T-helper 2 cell treated with Interferon-gamma antibody and Interleukin-4, amounts not matched to agents 5 μg/mL and 100 μg/mL, for 36 hours (primary cell): ENCODE results near the gene USP6NL.

Source experiments
- DNase-seq: peaks from one replicate; pipeline ENCODE4 v3.0.0; 2021; ENCODE audit warnings: low spot score
- H3K27ac Mint-ChIP-seq: one replicate; pipeline ENCODE4 v1.8.0; 2021; ENCODE audit warnings: mild to moderate bottlenecking, mixed read lengths
- H3K27me3 Mint-ChIP-seq: one replicate; pipeline ENCODE4 v1.8.0; 2021; ENCODE audit warnings: low read depth, mixed read lengths
- H3K36me3 Mint-ChIP-seq: one replicate; pipeline ENCODE4 v1.8.0; 2021; ENCODE audit warnings: low read depth, mixed read lengths
- H3K4me1 Mint-ChIP-seq: one replicate; pipeline ENCODE4 v1.8.0; 2021; ENCODE audit warnings: low read depth, mixed read lengths
- H3K4me3 Mint-ChIP-seq: one replicate; pipeline ENCODE4 v1.8.0; 2022; ENCODE audit warnings: mild to moderate bottlenecking, moderate library complexity, mixed read lengths
- H3K9me3 Mint-ChIP-seq: one replicate; pipeline ENCODE4 v1.8.0; 2021; ENCODE audit warnings: mixed read lengths

The USP6NL gene

GRCh38 chr10:11593612-11594011 is 17.8 kb downstream of the USP6NL start:
- Mint-ChIP-seq H3K4me1 (no peaks in the 10 kb centered on the region), H3K27me3 (peaks cover 18% of the 10 kb centered on the region), H3K27ac (no peak overlapping the region), H3K9me3 (no peaks in the 10 kb centered on the region), H3K36me3 (no peaks in the 10 kb centered on the region), H3K4me3 (no peak overlapping the region)
- no peak for DNase-seq

GRCh38 chr10:11589738-11590137 is 21.7 kb downstream of the USP6NL start:
- Mint-ChIP-seq H3K4me3 (no peak overlapping the region), H3K27me3 (peaks cover 12% of the 10 kb centered on the region), H3K27ac (no peak overlapping the region), H3K4me1 (no peaks in the 10 kb centered on the region), H3K9me3 (peaks cover 5% of the 10 kb centered on the region), H3K36me3 (no peaks in the 10 kb centered on the region)
- no peak for DNase-seq

GRCh38 chr10:11588873-11589574 is 22.4 kb downstream of the USP6NL start:
- Mint-ChIP-seq H3K36me3 (no peaks in the 10 kb centered on the region), H3K9me3 (peaks cover 5% of the 10 kb centered on the region), H3K27me3 (peaks cover 10% of the 10 kb centered on the region), H3K4me3 (no peak overlapping the region), H3K27ac (no peak overlapping the region), H3K4me1 (no peaks in the 10 kb centered on the region)
- no peak for DNase-seq

- no peaks in the 10 kb centered on the region for H3K4me1 Mint-ChIP-seq
- no peak overlapping the region for H3K27ac Mint-ChIP-seq
- peaks cover 6% of the 10 kb centered on the region for H3K27me3 Mint-ChIP-seq
- no peak for DNase-seq
- no peak overlapping the region for H3K4me3 Mint-ChIP-seq
- no peaks in the 10 kb centered on the region for H3K36me3 Mint-ChIP-seq
- peaks cover 5% of the 10 kb centered on the region for H3K9me3 Mint-ChIP-seq
Observed at GRCh38 chr10:11587722-11588259, 23.7 kb downstream of the USP6NL start.

- Mint-ChIP-seq H3K4me3 (no peak overlapping the region), H3K9me3 (peaks cover 5% of the 10 kb centered on the region), H3K4me1 (no peaks in the 10 kb centered on the region), H3K27ac (no peak overlapping the region), H3K36me3 (no peaks in the 10 kb centered on the region), H3K27me3 (peaks cover 5% of the 10 kb centered on the region)
- DNase-seq = no peak
Observed at GRCh38 chr10:11586170-11586569, 25.3 kb downstream of the USP6NL start.

- Mint-ChIP-seq H3K27me3 (peaks cover 3% of the 10 kb centered on the region), H3K4me3 (no peak overlapping the region), H3K27ac (no peak overlapping the region), H3K4me1 (no peaks in the 10 kb centered on the region), H3K36me3 (no peaks in the 10 kb centered on the region), H3K9me3 (peaks cover 5% of the 10 kb centered on the region)
- DNase-seq = no peak
Observed at GRCh38 chr10:11581213-11581612, 30.2 kb downstream of the USP6NL start.

- Mint-ChIP-seq H3K27me3 (peaks cover 11% of the 10 kb centered on the region), H3K27ac (no peak overlapping the region), H3K4me1 (no peaks in the 10 kb centered on the region), H3K36me3 (no peaks in the 10 kb centered on the region), H3K9me3 (peaks cover 1% of the 10 kb centered on the region), H3K4me3 (no peak overlapping the region)
- DNase-seq = no peak
Observed at GRCh38 chr10:11579885-11580284, 31.6 kb downstream of the USP6NL start.

- no peaks in the 10 kb centered on the region for H3K4me1 Mint-ChIP-seq
- H3K36me3 Mint-ChIP-seq = no peaks in the 10 kb centered on the region
- H3K27ac Mint-ChIP-seq = no peak overlapping the region
- peaks cover 19% of the 10 kb centered on the region for H3K27me3 Mint-ChIP-seq
- no peak overlapping the region for H3K4me3 Mint-ChIP-seq
- no peaks in the 10 kb centered on the region for H3K9me3 Mint-ChIP-seq
- peak; percentile 49 for DNase-seq
Observed at GRCh38 chr10:11578802-11579255, 32.6 kb downstream of the USP6NL start.

- H3K4me3 Mint-ChIP-seq = no peak overlapping the region
- H3K9me3 Mint-ChIP-seq = no peaks in the 10 kb centered on the region
- H3K36me3 Mint-ChIP-seq = no peaks in the 10 kb centered on the region
- no peak overlapping the region for H3K27ac Mint-ChIP-seq
- DNase-seq = no peak
- no peaks in the 10 kb centered on the region for H3K4me1 Mint-ChIP-seq
- peaks cover 23% of the 10 kb centered on the region for H3K27me3 Mint-ChIP-seq
Observed at GRCh38 chr10:11576092-11576809, 35.2 kb downstream of the USP6NL start.

GRCh38 chr10:11573497-11573896 is 38.0 kb downstream of the USP6NL start:
- peaks cover 33% of the 10 kb centered on the region for H3K27me3 Mint-ChIP-seq
- DNase-seq = no peak
- H3K27ac Mint-ChIP-seq = no peak overlapping the region
- no peaks in the 10 kb centered on the region for H3K9me3 Mint-ChIP-seq
- no peaks in the 10 kb centered on the region for H3K36me3 Mint-ChIP-seq
- no peak overlapping the region for H3K4me3 Mint-ChIP-seq
- no peaks in the 10 kb centered on the region for H3K4me1 Mint-ChIP-seq

- no peak overlapping the region for H3K27ac Mint-ChIP-seq
- H3K27me3 Mint-ChIP-seq = peaks cover 36% of the 10 kb centered on the region
- H3K9me3 Mint-ChIP-seq = no peaks in the 10 kb centered on the region
- H3K36me3 Mint-ChIP-seq = no peaks in the 10 kb centered on the region
- H3K4me1 Mint-ChIP-seq = no peaks in the 10 kb centered on the region
- no peak for DNase-seq
- no peak overlapping the region for H3K4me3 Mint-ChIP-seq
Observed at GRCh38 chr10:11570751-11571150, 40.7 kb downstream of the USP6NL start.

GRCh38 chr10:11569471-11569870 is 42.0 kb downstream of the USP6NL start:
- no peaks in the 10 kb centered on the region for H3K36me3 Mint-ChIP-seq
- peaks cover 23% of the 10 kb centered on the region for H3K27me3 Mint-ChIP-seq
- H3K4me3 Mint-ChIP-seq = no peak overlapping the region
- H3K4me1 Mint-ChIP-seq = no peaks in the 10 kb centered on the region
- no peak overlapping the region for H3K27ac Mint-ChIP-seq
- H3K9me3 Mint-ChIP-seq = no peaks in the 10 kb centered on the region
- DNase-seq = no peak

GRCh38 chr10:11568578-11568977 is 42.9 kb downstream of the USP6NL start:
- H3K27me3 Mint-ChIP-seq = peaks cover 19% of the 10 kb centered on the region
- H3K27ac Mint-ChIP-seq = no peak overlapping the region
- no peaks in the 10 kb centered on the region for H3K9me3 Mint-ChIP-seq
- H3K4me1 Mint-ChIP-seq = no peaks in the 10 kb centered on the region
- no peaks in the 10 kb centered on the region for H3K36me3 Mint-ChIP-seq
- no peak for DNase-seq
- H3K4me3 Mint-ChIP-seq = no peak overlapping the region

- Mint-ChIP-seq H3K27ac (no peak overlapping the region), H3K4me1 (no peaks in the 10 kb centered on the region), H3K27me3 (peaks cover 7% of the 10 kb centered on the region), H3K9me3 (no peaks in the 10 kb centered on the region), H3K4me3 (no peak overlapping the region), H3K36me3 (no peaks in the 10 kb centered on the region)
- DNase-seq = no peak
Observed at GRCh38 chr10:11564741-11565140, 46.7 kb downstream of the USP6NL start.
